Erythroblast (primary cell): ENCODE results near the gene LY86.

Experiments used
- GATA1 ChIP-seq: IDR thresholded peaks from 2 replicates; pipeline ENCODE4 v1.6.1; 2011; ENCODE audit warnings: low read depth, mild to moderate bottlenecking, control low read depth, low read length, moderate library complexity
- POLR2A ChIP-seq: IDR thresholded peaks from 2 replicates; pipeline ENCODE4 v1.6.1; 2011; ENCODE audit warnings: mild to moderate bottlenecking, low read length

GRCh38 chr6:6699741-6700367 is 111.3 kb downstream of the LY86 start:
- TF ChIP-seq POLR2A (peak; percentile 73), GATA1 (no peak)
